Fibroblast of pulmonary artery (primary cell): ENCODE results near the gene SAMD14.

Source experiments
- DNase-seq: peaks from one replicate; pipeline ENCODE4 v3.0.0-alpha.2; 2010; ENCODE audit warnings: low read depth
- H3K4me3 ChIP-seq: replicated peaks from 2 replicates; pipeline ENCODE4 v1.5.1; 2011; ENCODE audit warnings: low read depth, mild to moderate bottlenecking, control low read depth, low read length, moderate library complexity
- CTCF ChIP-seq: IDR thresholded peaks from 2 replicates; pipeline ENCODE4 v1.5.1; 2011; ENCODE audit warnings: mild to moderate bottlenecking, control low read depth, low read length, inconsistent platforms; ENCODE audit errors: missing control alignments

Gene SAMD14

GRCh38 chr17:50122945-50123344 is 7.0 kb downstream of the SAMD14 start:
- no peak overlapping the region for H3K4me3 ChIP-seq
- TF ChIP-seq CTCF: no peak
- DNase-seq: no peak

GRCh38 chr17:50120475-50121253 is 9.3 kb downstream of the SAMD14 start:
- no peak for DNase-seq

GRCh38 chr17:50118828-50119218 is 11.1 kb downstream of the SAMD14 start:
- DNase-seq: no peak
- TF ChIP-seq CTCF: no peak
- H3K4me3 ChIP-seq: no peak overlapping the region

More at GRCh38 chr17:50120475-50121253, 9.3 kb downstream of the SAMD14 start:
- TF ChIP-seq CTCF: no peak
- H3K4me3 ChIP-seq: no peak overlapping the region

- no peak for TF ChIP-seq CTCF
- DNase-seq: no peak
- H3K4me3 ChIP-seq: no peak overlapping the region
Measured at GRCh38 chr17:50118076-50118827, 11.7 kb downstream of the SAMD14 start.

DNA sequence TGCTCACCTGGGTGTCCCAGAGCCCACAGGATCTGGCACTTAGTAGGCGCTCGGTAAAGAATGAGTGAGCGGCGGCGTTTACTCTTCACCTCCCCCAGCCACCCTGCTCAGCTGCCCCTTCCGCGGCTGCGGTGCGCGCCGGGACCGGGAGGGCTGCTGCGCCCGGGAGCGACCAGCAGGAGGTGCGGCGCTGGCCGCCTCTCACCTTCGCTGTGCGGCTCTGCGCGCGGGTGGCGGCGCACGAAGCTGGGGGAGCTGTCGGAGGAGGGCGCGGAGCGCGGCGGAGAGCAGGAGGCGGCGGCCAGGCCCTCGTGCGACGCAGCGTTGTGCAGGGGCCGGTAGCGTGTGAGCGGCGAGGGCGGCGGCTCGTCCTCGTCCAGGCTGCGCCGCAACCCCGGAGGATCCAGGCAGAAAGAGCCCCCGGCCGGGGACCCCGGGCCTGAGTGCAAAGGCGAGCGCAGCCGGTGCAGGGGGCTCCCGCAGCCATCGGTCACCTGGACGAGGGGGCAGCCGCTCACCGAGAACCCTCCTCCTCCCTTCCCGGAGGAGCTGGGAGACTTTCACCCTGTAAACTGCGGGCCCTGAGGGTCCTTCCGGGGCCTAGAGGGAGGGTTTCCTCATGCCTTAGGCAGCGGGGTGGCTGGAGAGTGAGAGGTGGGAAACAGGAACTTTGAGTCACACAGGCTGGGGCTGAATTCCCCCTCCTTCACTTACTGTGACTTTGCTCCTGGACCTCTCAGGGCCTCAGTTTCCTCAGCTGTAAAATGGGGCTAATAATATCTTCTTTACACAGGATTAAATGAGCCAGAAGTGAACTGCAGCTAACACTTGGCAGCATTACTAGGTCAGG is 12.5 kb downstream of the SAMD14 start:
- peak; percentile 31 for TF ChIP-seq CTCF
- no peak overlapping the region for H3K4me3 ChIP-seq
- DNase-seq: peak; percentile 64

GRCh38 chr17:50115756-50116155 is 14.2 kb downstream of the SAMD14 start:
- no peak overlapping the region for H3K4me3 ChIP-seq

More at GRCh38 chr17:50115756-50116155, 14.2 kb downstream of the SAMD14 start:
- DNase-seq: no peak
- no peak for TF ChIP-seq CTCF
